HEK293T (cell line): ENCODE data around the gene HARS1.
"Not testable (repeated sequence)": the region's sequence is repeated elsewhere in the genome, so short reads cannot be mapped to it uniquely, and the experiment has no call there.

ENCODE experiments used
- CTCF ChIA-PET: fragments of 350-600 bp; formaldehyde crosslinking; extraction: SDS; loops from one replicate; lab custom pipeline; 2021; ENCODE audit warnings: antibody characterized with exemption, inconsistent platforms; lab: Yijun Ruan, JAX
- POLR2A ChIA-PET: fragments of 350-600 bp; formaldehyde crosslinking; extraction: SDS; loops from one replicate; lab custom pipeline; 2020; ENCODE audit warnings: antibody characterized with exemption, inconsistent platforms; lab: Yijun Ruan, JAX
- DNase-seq: peaks from one replicate; pipeline ENCODE4 v3.0.0; 2012; ENCODE audit warnings: mixed read lengths; ENCODE audit errors: extremely low spot score
- ARNT ChIP-seq: fragments of 450-650 bp; IDR thresholded peaks from 2 replicates; pipeline ENCODE4 v1.6.1; 2017; ENCODE audit warnings: mild to moderate bottlenecking
- BHLHE40 ChIP-seq: fragments of 450-650 bp; IDR thresholded peaks from 2 replicates; pipeline ENCODE4 v1.6.1; 2016; ENCODE audit warnings: mild to moderate bottlenecking, moderate library complexity, borderline replicate concordance
- CTBP1 ChIP-seq: fragments of 450-650 bp; IDR thresholded peaks from 2 replicates; pipeline ENCODE4 v1.6.1; 2016; ENCODE audit warnings: borderline replicate concordance
- ELF4 ChIP-seq: fragments of 450-650 bp; IDR thresholded peaks from 2 replicates; pipeline ENCODE4 v1.6.1; 2017; ENCODE audit warnings: antibody characterized with exemption
- FOXA1 ChIP-seq: fragments of 450-650 bp; IDR thresholded peaks from 2 replicates; pipeline ENCODE4 v1.6.1; 2016; ENCODE audit warnings: mild to moderate bottlenecking
- FOXK2 ChIP-seq: fragments of 450-650 bp; IDR thresholded peaks from 2 replicates; pipeline ENCODE4 v1.6.1; 2016; ENCODE audit warnings: mild to moderate bottlenecking
- FOXM1 ChIP-seq: fragments of 450-650 bp; IDR thresholded peaks from 2 replicates; pipeline ENCODE4 v1.6.1; 2017; ENCODE audit warnings: mild to moderate bottlenecking, borderline replicate concordance
- HDGF ChIP-seq: fragments of 450-650 bp; IDR thresholded peaks from 2 replicates; pipeline ENCODE4 v1.6.1; 2017; ENCODE audit warnings: antibody characterized with exemption, borderline replicate concordance
- L3MBTL2 ChIP-seq: fragments of 450-650 bp; conservative IDR thresholded peaks from 2 replicates; pipeline ENCODE4 v1.6.1; 2016; ENCODE audit warnings: mild to moderate bottlenecking
- LEF1 ChIP-seq: fragments of 450-650 bp; IDR thresholded peaks from 2 replicates; pipeline ENCODE4 v1.6.1; 2017; ENCODE audit warnings: mild to moderate bottlenecking, borderline replicate concordance
- NFRKB ChIP-seq: fragments of 450-650 bp; IDR thresholded peaks from 2 replicates; pipeline ENCODE4 v1.6.1; 2016; ENCODE audit warnings: mild to moderate bottlenecking, moderate library complexity
- SP1 ChIP-seq: fragments of 450-650 bp; IDR thresholded peaks from 2 replicates; pipeline ENCODE4 v1.6.1; 2017
- SUZ12 ChIP-seq: fragments of 450-650 bp; IDR thresholded peaks from 2 replicates; pipeline ENCODE4 v1.6.1; 2016; ENCODE audit warnings: mild to moderate bottlenecking
- TARDBP ChIP-seq: fragments of 450-650 bp; IDR thresholded peaks from 2 replicates; pipeline ENCODE4 v1.6.1; 2016
- ZNF384 ChIP-seq: fragments of 450-650 bp; IDR thresholded peaks from 2 replicates; pipeline ENCODE4 v1.6.1; 2016
- TF ChIP-seq, protein P1 (sequence below): fragments of 450-650 bp; IDR thresholded peaks from 2 replicates; pipeline ENCODE4 v1.6.1; 2016

Gene HARS1

DNA sequence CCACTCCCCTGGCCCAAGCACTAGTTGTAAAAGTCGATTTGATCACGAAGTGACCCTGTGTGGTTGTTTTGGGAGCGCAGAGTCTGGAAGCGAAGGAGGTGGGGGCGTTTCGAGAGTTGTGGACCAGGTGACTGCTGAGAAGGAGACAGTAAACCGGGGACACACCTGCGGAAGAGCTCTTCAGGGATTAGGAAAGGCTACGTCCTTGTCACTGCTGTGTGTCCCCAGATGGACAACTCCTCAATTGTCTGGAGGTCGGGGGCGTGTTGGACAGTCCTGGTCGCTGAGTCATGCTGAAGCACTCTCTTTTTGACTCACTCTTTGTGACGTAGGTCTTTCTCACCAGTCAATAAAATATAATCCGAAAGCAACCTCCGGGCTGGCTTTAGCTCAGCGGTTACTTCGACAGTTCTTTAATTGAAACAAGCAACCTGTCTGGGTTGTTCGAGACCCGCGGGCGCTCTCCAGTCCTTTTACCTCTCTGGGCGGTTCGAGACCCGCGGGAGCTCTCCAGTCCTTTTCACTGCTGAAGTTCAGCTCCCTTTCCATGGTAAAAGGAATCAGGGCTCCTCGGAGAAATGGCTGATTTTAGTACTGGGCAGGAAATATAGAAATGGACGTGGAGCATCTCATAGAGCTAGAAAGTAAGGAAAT is 19.9 kb upstream of the HARS1 start:
- DNase-seq: peak; percentile 73
- CTCF ChIA-PET: interaction anchor here (0.6 to 2.1 kb wide), 4 partner anchors 9 to 364 kb away, joined by 3 to 19 read pairs (median 4); partner anchors contain the start of gene HBEGF

DNA sequence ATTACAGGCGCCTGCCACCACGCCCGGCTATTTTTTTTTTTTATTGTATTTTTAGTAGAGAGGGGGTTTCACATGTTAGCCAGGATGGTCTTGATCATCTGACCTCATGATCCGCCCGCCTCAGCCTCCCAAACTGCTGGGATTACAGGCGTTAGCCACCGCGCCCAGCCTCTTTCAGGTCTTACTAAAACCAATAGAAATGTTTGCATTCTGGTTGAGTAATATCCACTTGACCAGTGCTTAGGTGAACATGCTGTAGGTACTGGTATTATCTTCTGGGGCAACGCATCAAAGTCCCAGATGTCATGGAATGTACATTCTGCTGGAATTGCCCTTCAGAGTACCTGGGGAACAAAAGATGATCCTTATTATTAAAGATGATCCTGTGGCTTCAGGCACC is 17.6 kb upstream of the HARS1 start:
- DNase-seq, CTCF ChIA-PET: not testable (repeated sequence)
- POLR2A ChIA-PET: interaction anchor here (1.3 to 1.7 kb wide), 2 partner anchors 9 to 18 kb away, joined by 4 to 7 read pairs; partner anchors contain the start of genes HARS1, HARS2 and ZMAT2

More for the DNA sequence above, 19.9 kb upstream of the HARS1 start:
- POLR2A ChIA-PET: interaction anchor here (0.6 to 2.5 kb wide), 10 partner anchors 8 to 310 kb away, joined by 3 to 22 read pairs (median 9); partner anchors contain the start of genes ANKHD1, HARS1, HARS2 and IK
- TF ChIP-seq FOXM1 (no peak), FOXK2 (no peak), TARDBP (no peak), HDGF (no peak), FOXA1 (no peak), ARNT (no peak), CTBP1 (peak; percentile 32; the same call in 1 of the 2 replicates)
- TF ChIP-seq, protein P1, sequence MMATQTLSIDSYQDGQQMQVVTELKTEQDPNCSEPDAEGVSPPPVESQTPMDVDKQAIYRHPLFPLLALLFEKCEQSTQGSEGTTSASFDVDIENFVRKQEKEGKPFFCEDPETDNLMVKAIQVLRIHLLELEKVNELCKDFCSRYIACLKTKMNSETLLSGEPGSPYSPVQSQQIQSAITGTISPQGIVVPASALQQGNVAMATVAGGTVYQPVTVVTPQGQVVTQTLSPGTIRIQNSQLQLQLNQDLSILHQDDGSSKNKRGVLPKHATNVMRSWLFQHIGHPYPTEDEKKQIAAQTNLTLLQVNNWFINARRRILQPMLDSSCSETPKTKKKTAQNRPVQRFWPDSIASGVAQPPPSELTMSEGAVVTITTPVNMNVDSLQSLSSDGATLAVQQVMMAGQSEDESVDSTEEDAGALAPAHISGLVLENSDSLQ: no peak

DNA sequence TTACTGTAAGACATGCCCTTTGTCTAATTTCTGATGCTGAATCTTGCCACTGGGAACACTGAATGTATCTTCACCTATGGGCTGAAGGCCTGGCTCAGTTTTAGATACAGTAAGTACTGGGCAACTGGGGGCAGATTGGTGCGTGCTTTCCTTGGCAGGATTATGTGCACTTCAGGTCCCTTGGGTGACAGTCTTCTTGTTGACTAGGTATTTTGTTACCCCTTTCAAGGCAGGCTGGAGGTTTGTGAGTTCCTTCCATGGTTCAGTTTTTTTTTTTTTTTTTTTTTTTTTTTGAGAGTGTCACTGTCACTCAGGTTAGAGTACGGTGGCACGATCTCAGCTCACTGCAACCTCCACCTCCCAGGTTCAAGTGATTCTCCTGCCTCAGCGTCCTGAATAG is 16.6 kb upstream of the HARS1 start:
- CTCF ChIA-PET: no interaction called here
- no peak for TF ChIP-seq FOXM1
- TF ChIP-seq SP1: no peak
- TF ChIP-seq HDGF: no peak
- no peak for TF ChIP-seq LEF1
- peak; percentile 52; the same call in 1 of the 2 replicates for TF ChIP-seq ZNF384
- TF ChIP-seq CTBP1: no peak
- POLR2A ChIA-PET: interaction anchor here (0.7 to 1.7 kb wide), 5 partner anchors 8 to 1253 kb away, joined by 4 to 7 read pairs (median 5); partner anchors contain the start of genes HARS1, HARS2, IK and NDUFA2
- no peak for DNase-seq

DNA sequence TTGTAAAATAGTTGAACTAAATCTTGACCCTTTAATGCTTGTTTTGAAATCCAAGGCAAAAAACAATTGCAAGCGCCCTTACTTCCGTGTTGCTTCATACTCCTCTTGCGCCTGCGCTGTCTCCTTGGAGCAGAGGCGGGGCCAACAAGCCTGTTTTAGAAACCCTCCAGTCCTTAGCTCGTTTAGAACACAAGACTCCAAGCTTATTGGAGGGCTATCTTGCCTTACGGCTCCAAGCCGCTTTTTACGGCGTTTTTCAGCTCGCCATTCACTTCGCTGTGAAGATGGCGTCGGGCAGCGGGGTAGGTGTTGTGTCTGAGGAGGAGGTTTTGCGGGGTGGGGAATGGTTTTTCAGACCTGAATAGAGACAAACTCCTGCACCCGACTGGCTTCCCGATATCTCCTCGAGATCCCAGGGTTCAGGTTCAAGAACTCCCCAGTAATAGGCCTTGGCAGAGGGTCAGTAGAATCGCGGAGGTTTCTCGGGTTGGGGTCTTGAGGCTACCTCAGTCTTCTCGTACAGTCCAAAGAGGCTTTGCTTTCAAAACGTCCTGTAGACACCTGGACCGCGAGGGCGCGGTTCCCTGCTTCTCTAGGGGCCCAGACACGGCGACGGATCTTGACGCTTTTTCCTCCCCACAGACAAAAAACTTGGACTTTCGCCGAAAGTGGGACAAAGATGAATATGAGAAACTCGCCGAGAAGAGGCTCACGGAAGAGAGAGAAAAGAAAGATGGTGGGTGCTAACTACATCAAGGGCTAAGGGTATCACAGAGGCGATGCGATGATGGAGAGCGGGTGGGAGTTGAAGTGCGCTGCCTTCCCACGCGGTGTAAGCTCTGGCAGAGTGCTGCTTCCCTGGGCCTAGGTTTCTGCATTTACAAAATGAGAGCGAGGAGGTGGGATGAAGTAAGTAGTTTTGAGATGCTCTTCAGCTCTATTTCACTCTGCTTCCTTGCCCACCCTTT is 9.3 kb upstream of the HARS1 start, which contains the start of gene ZMAT2:
Gene ZMAT2 (plus strand): TSS at position 271 of the 968 bp plus-strand sequence. CDS start 14 bp downstream, at position 285.
- DNase-seq: peak; percentile 95
- POLR2A ChIA-PET: interaction anchor here (0.6 to 2.4 kb wide), 11 partner anchors 8 to 295 kb away, joined by 3 to 34 read pairs (median 5); partner anchors contain the start of genes EIF4EBP3, HARS1, HARS2 and IK
- TF ChIP-seq CTBP1 (no peak), BHLHE40 (no peak), L3MBTL2 (no peak), FOXK2 (no peak), TARDBP (no peak), LEF1 (no peak), ZNF384 (no peak), ELF4 (peak; percentile 70), SP1 (no peak), ARNT (no peak), NFRKB (0 out of 2 replicates have a peak, but pooled peaks have one; percentile 36), SUZ12 (no peak), FOXM1 (no peak), HDGF (no peak), FOXA1 (no peak)
- TF ChIP-seq, protein P1: no peak
- CTCF ChIA-PET: no interaction called here

DNA sequence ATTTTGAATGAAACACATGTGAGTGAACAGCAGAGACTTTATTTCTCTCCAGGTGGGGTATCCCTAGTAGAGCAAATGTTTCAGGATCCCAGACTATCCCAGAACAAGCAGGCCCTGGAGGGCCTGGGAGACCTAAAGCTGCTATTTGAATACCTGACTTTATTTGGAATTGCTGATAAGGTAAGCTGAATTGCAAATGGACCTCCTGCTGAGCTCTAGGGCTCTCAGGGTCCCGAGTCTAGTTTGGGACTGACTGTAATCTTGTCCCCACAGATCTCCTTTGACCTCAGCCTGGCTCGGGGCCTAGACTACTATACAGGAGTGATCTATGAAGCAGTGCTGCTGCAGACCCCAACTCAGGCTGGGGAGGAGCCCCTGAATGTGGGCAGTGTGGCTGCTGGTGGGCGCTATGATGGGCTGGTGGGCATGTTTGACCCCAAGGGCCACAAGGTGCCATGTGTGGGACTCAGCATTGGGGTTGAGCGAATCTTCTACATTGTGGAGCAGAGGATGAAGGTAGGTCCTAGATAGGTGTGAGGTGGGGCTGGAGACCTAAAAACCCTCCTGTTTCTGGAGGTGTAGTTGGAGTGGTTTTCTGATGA is 5.8 kb upstream of the HARS1 start:
- DNase-seq: no peak
- ChIA-PET POLR2A (interaction anchor here (0.6 to 2.3 kb wide), 2 partner anchors 50 to 313 kb away, joined by 3 to 8 read pairs; partner anchors contain the start of genes IK and NDUFA2), CTCF (no interaction called here)
- TF ChIP-seq FOXK2: no peak
- TF ChIP-seq SP1: no peak
- no peak for TF ChIP-seq FOXA1
- TF ChIP-seq BHLHE40: no peak
- TF ChIP-seq ELF4: no peak
- no peak for TF ChIP-seq HDGF
- TF ChIP-seq CTBP1: no peak
- no peak for TF ChIP-seq FOXM1
- no peak for TF ChIP-seq NFRKB
- TF ChIP-seq, protein P1: no peak
- TF ChIP-seq L3MBTL2: no peak
- TF ChIP-seq ARNT: no peak
- no peak for TF ChIP-seq LEF1
